Suprapubic skin (tissue), 4 donors: ENCODE results near the gene IL4I1. TPM values are rescaled to one million over a fixed set of nuclear protein-coding genes. Genes with fewer than 3 reads are reported as not detected.

Experiments used
- DNase-seq, 2 donors: peaks; one replicate each; pipeline ENCODE4 v3.0.0-alpha.2; 2019; ENCODE audit warnings: low spot score in 2 of 2
- H3K27ac ChIP-seq: fragments of 200-600 bp; sonication (generic); one replicate; pipeline ENCODE4 v1.5.1; 2019
- H3K27me3 ChIP-seq: fragments of 200-600 bp; sonication (generic); one replicate; pipeline ENCODE4 v1.5.1; 2019
- H3K36me3 ChIP-seq: fragments of 200-600 bp; sonication (generic); one replicate; pipeline ENCODE4 v1.5.1; 2019
- H3K4me1 ChIP-seq: fragments of 200-600 bp; sonication (generic); one replicate; pipeline ENCODE4 v1.5.1; 2019
- H3K4me3 ChIP-seq: fragments of 200-600 bp; sonication (generic); one replicate; pipeline ENCODE4 v1.5.1; 2019; ENCODE audit warnings: mild to moderate bottlenecking
- H3K9me3 ChIP-seq: fragments of 200-600 bp; sonication (generic); one replicate; pipeline ENCODE4 v1.5.1; 2019
- EP300 ChIP-seq: sonication (generic); formaldehyde crosslinking; IDR thresholded peaks from one replicate; pipeline ENCODE4 v1.6.1; 2017; ENCODE audit warnings: antibody characterized with exemption
- POLR2A ChIP-seq, 2 donors: fragments of 450-650 bp; IDR thresholded peaks; one replicate each; pipeline ENCODE4 v1.6.1; 2017; ENCODE audit warnings: antibody characterized with exemption in 2 of 2, mild to moderate bottlenecking in 2 of 2, moderate library complexity in 2 of 2
- POLR2AphosphoS5 ChIP-seq, 3 donors: sonication (generic); formaldehyde crosslinking; IDR thresholded peaks; one replicate each; pipeline ENCODE4 v1.6.1; 2017; ENCODE audit warnings: antibody characterized with exemption in 3 of 3
- WGBS: methylation state at CpG from one replicate; pipeline ENCODE4 v1.1.5; 2018; 5-methylcytosine and 5-hydroxymethylcytosine counted together
- total RNA-seq, 4 donors: library from RNA; depleted of rRNA; stranded (reverse); fragments of >200 nt; gene quantifications; one replicate each; pipeline ENCODE4 v1.1.0, GENCODE V29; 2016
- TF ChIP-seq, protein P1 (sequence below), 2 donors: fragments of 200-600 bp in 1 of 2; fragments of 450-650 bp in 1 of 2; sonication (generic) in 1 of 2; IDR thresholded peaks; one replicate each; pipeline ENCODE4 v1.5.1; 2016 to 2019; ENCODE audit warnings: antibody characterized with exemption in 2 of 2, mild to moderate bottlenecking in 1 of 2, moderate library complexity in 1 of 2

The IL4I1 gene
- total RNA-seq, 4 donors from 2014 or later = 0.89 TPM; not detected in 3

DNA sequence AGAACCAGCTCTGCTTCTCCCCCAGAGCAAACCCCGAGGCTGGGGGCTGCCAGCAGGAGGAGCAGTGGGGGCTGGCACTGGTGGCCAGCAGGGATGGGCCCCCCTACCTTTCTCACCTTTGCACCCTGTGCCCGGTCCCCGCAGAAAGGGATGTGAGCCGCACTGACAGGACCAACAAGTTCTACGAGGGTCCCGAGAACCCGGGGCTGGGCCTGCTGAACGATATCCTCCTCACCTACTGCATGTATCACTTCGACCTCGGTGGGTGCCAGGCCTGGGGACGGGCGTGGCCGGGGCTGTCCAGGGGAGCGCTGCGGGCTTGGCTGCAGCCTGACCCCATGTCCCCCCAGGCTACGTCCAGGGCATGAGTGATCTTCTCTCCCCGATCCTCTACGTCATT lies 12.6 kb downstream of the IL4I1 start:
- Histone ChIP-seq H3K27ac (no peak overlapping the region), H3K27me3 (no peaks in the 10 kb centered on the region), H3K4me1 (peaks cover 6% of the 10 kb centered on the region), H3K9me3 (no peaks in the 10 kb centered on the region), H3K36me3 (peaks cover 72% of the 10 kb centered on the region), H3K4me3 (no peak overlapping the region)
- TF ChIP-seq EP300 = no peak
- no peak for TF ChIP-seq POLR2A (IDR thresholded peaks at IDR 0.05)
- no peak for TF ChIP-seq POLR2AphosphoS5 (IDR thresholded peaks at IDR 0.05)
- TF ChIP-seq, protein P1, sequence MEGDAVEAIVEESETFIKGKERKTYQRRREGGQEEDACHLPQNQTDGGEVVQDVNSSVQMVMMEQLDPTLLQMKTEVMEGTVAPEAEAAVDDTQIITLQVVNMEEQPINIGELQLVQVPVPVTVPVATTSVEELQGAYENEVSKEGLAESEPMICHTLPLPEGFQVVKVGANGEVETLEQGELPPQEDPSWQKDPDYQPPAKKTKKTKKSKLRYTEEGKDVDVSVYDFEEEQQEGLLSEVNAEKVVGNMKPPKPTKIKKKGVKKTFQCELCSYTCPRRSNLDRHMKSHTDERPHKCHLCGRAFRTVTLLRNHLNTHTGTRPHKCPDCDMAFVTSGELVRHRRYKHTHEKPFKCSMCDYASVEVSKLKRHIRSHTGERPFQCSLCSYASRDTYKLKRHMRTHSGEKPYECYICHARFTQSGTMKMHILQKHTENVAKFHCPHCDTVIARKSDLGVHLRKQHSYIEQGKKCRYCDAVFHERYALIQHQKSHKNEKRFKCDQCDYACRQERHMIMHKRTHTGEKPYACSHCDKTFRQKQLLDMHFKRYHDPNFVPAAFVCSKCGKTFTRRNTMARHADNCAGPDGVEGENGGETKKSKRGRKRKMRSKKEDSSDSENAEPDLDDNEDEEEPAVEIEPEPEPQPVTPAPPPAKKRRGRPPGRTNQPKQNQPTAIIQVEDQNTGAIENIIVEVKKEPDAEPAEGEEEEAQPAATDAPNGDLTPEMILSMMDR (IDR thresholded peaks at IDR 0.05) = no peak
- peak in 1 of 2 donors; percentile 66 for DNase-seq
- WGBS = 92% methylated on average over 11 of the region's 18 CpGs

DNA sequence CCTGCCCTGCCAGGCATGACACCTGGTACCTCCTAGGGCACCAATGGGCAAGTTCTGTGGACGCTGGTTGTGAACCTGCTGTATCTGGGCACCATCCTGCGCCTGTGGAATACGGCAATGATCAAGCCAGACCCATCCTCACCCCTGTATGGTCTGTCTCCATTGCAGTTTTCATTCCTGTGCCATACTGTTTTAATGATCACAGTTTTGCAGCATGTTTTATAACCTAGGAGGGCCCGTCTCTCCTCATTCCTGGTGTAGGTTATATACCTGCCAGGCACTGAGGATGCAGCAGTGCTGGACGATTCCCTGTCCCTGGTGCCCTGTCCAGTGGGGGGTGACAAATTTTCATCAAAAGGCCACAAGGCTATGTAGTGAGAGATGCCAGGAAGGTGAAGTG lies 13.6 kb downstream of the IL4I1 start:
- no peaks in the 10 kb centered on the region for H3K27me3 ChIP-seq
- peaks cover 72% of the 10 kb centered on the region for H3K36me3 ChIP-seq
- TF ChIP-seq EP300 (no peak), POLR2AphosphoS5 (IDR thresholded peaks at IDR 0.05) (no peak), POLR2A (IDR thresholded peaks at IDR 0.05) (no peak)
- TF ChIP-seq, protein P1 (IDR thresholded peaks at IDR 0.05) = no peak
- no peak overlapping the region for H3K4me3 ChIP-seq
- no peak for DNase-seq
- H3K4me1 ChIP-seq = peaks cover 16% of the 10 kb centered on the region
- H3K9me3 ChIP-seq = no peaks in the 10 kb centered on the region
- no peak overlapping the region for H3K27ac ChIP-seq
- 96% methylated on average over 5 of the region's 5 CpGs for WGBS

DNA sequence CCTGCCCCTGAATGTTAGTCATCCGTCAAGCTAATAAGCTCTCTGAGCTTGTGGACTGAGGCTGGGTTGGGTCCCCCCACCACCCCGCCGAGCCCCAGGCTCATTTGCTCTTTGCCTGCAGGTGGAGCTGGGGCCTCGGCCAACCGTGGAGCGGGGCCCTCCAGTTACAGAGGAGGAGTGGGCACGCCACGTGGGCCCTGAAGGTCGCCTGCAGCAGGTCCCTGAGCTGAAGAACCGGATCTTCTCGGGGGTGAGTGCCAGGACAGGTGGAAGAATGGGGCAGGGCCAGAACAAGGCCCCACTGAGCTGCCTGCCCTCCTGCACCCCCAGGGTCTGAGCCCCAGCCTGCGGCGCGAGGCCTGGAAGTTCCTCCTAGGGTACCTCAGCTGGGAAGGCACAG lies 14.0 kb downstream of the IL4I1 start:
- Histone ChIP-seq H3K36me3 (peaks cover 69% of the 10 kb centered on the region), H3K27me3 (no peaks in the 10 kb centered on the region), H3K4me3 (no peak overlapping the region), H3K27ac (no peak overlapping the region), H3K9me3 (no peaks in the 10 kb centered on the region), H3K4me1 (peaks cover 19% of the 10 kb centered on the region)
- TF ChIP-seq POLR2AphosphoS5 (IDR thresholded peaks at IDR 0.05) (no peak), POLR2A (IDR thresholded peaks at IDR 0.05) (no peak), EP300 (no peak)
- TF ChIP-seq, protein P1 (IDR thresholded peaks at IDR 0.05) = no peak
- no peak for DNase-seq
- 93% methylated on average over 10 of the region's 14 CpGs for WGBS

DNA sequence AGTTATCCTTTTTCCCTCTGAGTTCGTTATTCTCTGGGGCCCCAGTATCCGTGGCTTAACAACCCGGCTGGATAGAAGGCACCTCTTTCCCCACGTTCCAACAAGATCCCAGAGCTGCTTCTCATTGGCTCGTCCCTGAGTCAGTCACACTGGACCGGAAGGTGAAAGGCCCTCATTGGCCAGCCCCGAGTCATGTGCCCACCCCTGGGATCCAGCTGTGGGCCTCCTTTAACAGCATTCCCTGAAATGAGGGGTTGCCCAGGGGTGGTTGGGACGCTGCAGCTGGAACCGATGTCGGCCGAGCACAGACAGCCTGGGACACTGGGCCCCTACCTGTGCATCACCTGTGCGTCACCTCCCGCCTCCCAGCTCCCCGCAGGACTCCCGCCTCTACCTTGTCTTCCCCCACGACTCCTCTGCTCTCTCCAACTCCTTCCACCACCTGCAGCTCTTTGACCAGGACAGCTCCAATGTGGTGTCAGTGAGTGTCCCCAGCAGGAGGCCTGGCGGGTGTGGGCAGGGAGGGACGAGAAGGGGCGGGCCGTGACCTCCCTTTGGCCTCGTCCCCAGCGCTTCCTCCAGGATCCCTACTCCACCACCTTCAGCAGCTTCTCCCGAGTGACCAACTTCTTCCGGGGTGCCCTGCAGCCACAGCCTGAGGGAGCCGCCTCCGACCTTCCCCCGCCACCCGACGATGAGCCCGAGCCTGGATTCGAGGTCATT lies 14.9 kb downstream of the IL4I1 start:
- WGBS = 90% methylated on average over 31 of the region's 31 CpGs
- no peak for TF ChIP-seq POLR2AphosphoS5 (IDR thresholded peaks at IDR 0.05)
- DNase-seq = no peak
- no peak overlapping the region for H3K27ac ChIP-seq
- H3K4me3 ChIP-seq = no peak overlapping the region
- no peaks in the 10 kb centered on the region for H3K27me3 ChIP-seq
- no peaks in the 10 kb centered on the region for H3K9me3 ChIP-seq
- peaks cover 15% of the 10 kb centered on the region for H3K4me1 ChIP-seq
- peaks cover 69% of the 10 kb centered on the region for H3K36me3 ChIP-seq

DNA sequence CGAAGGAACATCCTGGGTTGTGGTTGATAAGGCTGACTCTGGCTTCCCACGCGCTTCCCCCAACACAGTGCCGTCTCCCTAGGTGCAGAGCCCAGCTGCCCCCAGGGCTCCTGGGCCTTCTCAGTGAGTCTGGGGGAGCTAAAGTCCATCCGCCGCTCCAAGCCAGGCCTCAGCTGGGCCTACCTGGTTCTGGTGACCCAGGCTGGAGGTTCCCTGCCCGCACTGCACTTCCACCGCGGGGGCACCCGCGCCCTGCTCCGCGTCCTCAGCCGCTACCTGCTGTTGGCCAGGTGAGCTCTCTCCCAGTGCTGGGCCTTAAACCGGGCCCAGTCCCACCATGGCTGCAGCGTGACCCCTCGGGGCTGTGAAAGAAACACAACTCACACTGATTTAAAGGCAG lies 15.5 kb downstream of the IL4I1 start:
- 88% methylated on average over 12 of the region's 17 CpGs for whole genome bisulfite sequencing

More for the DNA sequence above, 15.5 kb downstream of the IL4I1 start:
- Histone ChIP-seq H3K27me3 (no peaks in the 10 kb centered on the region), H3K36me3 (peaks cover 69% of the 10 kb centered on the region), H3K4me1 (peaks cover 15% of the 10 kb centered on the region), H3K27ac (no peak overlapping the region), H3K4me3 (no peak overlapping the region), H3K9me3 (no peaks in the 10 kb centered on the region)
- TF ChIP-seq POLR2A (IDR thresholded peaks at IDR 0.05) (no peak), POLR2AphosphoS5 (IDR thresholded peaks at IDR 0.05) (no peak), EP300 (no peak)
- TF ChIP-seq, protein P1 (IDR thresholded peaks at IDR 0.05) = no peak
- no peak for DNase-seq
